Natural killer cell (primary cell): ENCODE results near the gene TRIM65. TPM values are rescaled to one million over a fixed set of nuclear protein-coding genes. Genes with fewer than 3 reads are reported as not detected.

Source experiments
- ATAC-seq, 3 donors: fragments of 150-1000 bp in 2 of 3; fragments of 200-7000 bp in 1 of 3; cut with Tn5 transposase; 1 replicate in 1 of 3; 2 replicates in 2 of 3; pipeline ENCODE4 v1.10.0; 2021; ENCODE audit warnings: mild to moderate bottlenecking in 2 of 3, moderate library complexity in 2 of 3
- DNase-seq, 2 donors: peaks; one replicate each; pipeline versions ENCODE4 v3.0.0 to v3.0.0-alpha.2; 2013 to 2021; ENCODE audit warnings: mixed read lengths in 1 of 2
- H3K27ac ChIP-seq: one replicate; pipeline ENCODE4 v1.5.1; 2013; ENCODE audit warnings: mild to moderate bottlenecking, low read length
- H3K27me3 ChIP-seq: one replicate; pipeline ENCODE4 v1.6.1; 2013; ENCODE audit warnings: low read length; ENCODE audit not compliant: control insufficient read depth, insufficient read depth
- H3K36me3 ChIP-seq: one replicate; pipeline ENCODE4 v1.6.1; 2013; ENCODE audit warnings: low read length; ENCODE audit not compliant: control insufficient read depth, insufficient read depth
- H3K4me1 ChIP-seq: one replicate; pipeline ENCODE4 v1.6.1; 2013; ENCODE audit warnings: low read length; ENCODE audit not compliant: control insufficient read depth, insufficient read depth
- H3K4me3 ChIP-seq: one replicate; pipeline ENCODE4 v1.5.1; 2013; ENCODE audit warnings: low read length
- H3K9me3 ChIP-seq: one replicate; pipeline ENCODE4 v1.6.1; 2013; ENCODE audit warnings: low read length; ENCODE audit not compliant: control insufficient read depth, insufficient read depth
- H3K27ac Mint-ChIP-seq, 2 donors: one replicate each; pipeline ENCODE4 v1.8.0; 2022; ENCODE audit warnings: mild to moderate bottlenecking in 2 of 2, mixed read lengths in 2 of 2, moderate library complexity in 1 of 2
- H3K27me3 Mint-ChIP-seq, 2 donors: one replicate each; pipeline ENCODE4 v1.8.0; 2022; ENCODE audit warnings: low read depth in 2 of 2, mixed read lengths in 2 of 2
- H3K36me3 Mint-ChIP-seq: one replicate; pipeline ENCODE4 v1.8.0; 2022; ENCODE audit warnings: mixed read lengths
- H3K4me1 Mint-ChIP-seq, 2 donors: one replicate each; pipeline ENCODE4 v1.8.0; 2022; ENCODE audit warnings: mixed read lengths in 2 of 2
- H3K4me3 Mint-ChIP-seq: one replicate; pipeline ENCODE4 v1.8.0; 2022; ENCODE audit warnings: mild to moderate bottlenecking, moderate library complexity, mixed read lengths
- H3K9me3 Mint-ChIP-seq, 2 donors: one replicate each; pipeline ENCODE4 v1.8.0; 2022; ENCODE audit warnings: mixed read lengths in 2 of 2
- CTCF ChIP-seq: fragments of 200-600 bp; IDR thresholded peaks from one replicate; pipeline ENCODE4 v1.8.0; 2022; ENCODE audit warnings: antibody characterized with exemption
- WGBS: methylation state at CpG from one replicate; pipeline ENCODE4 v1.1.7; 2013; ENCODE audit warnings: missing lambda C conversion rate; ENCODE audit not compliant: insufficient coverage; 5-methylcytosine and 5-hydroxymethylcytosine counted together
- intact Hi-C: fragments of 100-400 bp; cut with micrococcal nuclease; formaldehyde crosslinking; loops from one replicate; pipeline ENCODE4 v1.14.2; 2022
- total RNA-seq, 4 donors: library from RNA; stranded (reverse); fragments of 120-200 nt in 1 of 4; gene quantifications; one replicate each; pipeline versions ENCODE4 v1.2.3 to v1.2.4, GENCODE V29; 2013 to 2022

Gene TRIM65
- total RNA-seq, 3 donors from 2014 or later (not counting 1 experiment from before 2014, with no cell fraction given), result 19.2 to 26.9 (median 22.5) TPM

GRCh38 chr17:75909051-75909811 is 12.5 kb upstream of the TRIM65 start:
- intact Hi-C loops, result no loop called here
- H3K9me3 ChIP-seq, result no peaks in the 10 kb centered on the region
- no peaks in the 10 kb centered on the region for H3K27me3 ChIP-seq
- Mint-ChIP-seq H3K9me3 (no peaks in the 10 kb centered on the region), H3K27ac (peak overlapping the region in 1 of 2 donors; percentile 44), H3K4me1 (peaks cover 0 to 10% of the 10 kb centered on the region in 2 donors), H3K27me3 (no peaks in the 10 kb centered on the region), H3K4me3 (no peak overlapping the region), H3K36me3 (no peaks in the 10 kb centered on the region)
- peaks cover 10% of the 10 kb centered on the region for H3K4me1 ChIP-seq
- no peak for DNase-seq
- H3K27ac ChIP-seq, result no peak overlapping the region
- no peak overlapping the region for H3K4me3 ChIP-seq
- H3K36me3 ChIP-seq, result peaks cover under 1% of the 10 kb centered on the region
- no peak for TF ChIP-seq CTCF
- no peak for ATAC-seq
- WGBS, result 85% methylated on average over 14 of the region's 14 CpGs

- no peak for ATAC-seq
- no peak for DNase-seq
- Histone ChIP-seq H3K36me3 (no peaks in the 10 kb centered on the region), H3K4me3 (no peak overlapping the region), H3K9me3 (no peaks in the 10 kb centered on the region), H3K27ac (no peak overlapping the region), H3K4me1 (peaks cover 16% of the 10 kb centered on the region), H3K27me3 (no peaks in the 10 kb centered on the region)
- TF ChIP-seq CTCF, result no peak
- intact Hi-C loops, result no loop called here
- no peaks in the 10 kb centered on the region for H3K9me3 Mint-ChIP-seq
- H3K4me1 Mint-ChIP-seq, result peaks cover 0 to 14% of the 10 kb centered on the region in 2 donors
- no peaks in the 10 kb centered on the region for H3K27me3 Mint-ChIP-seq
- WGBS, result 93% methylated on average over 6 of the region's 6 CpGs
- no peak overlapping the region for H3K4me3 Mint-ChIP-seq
- no peaks in the 10 kb centered on the region for H3K36me3 Mint-ChIP-seq
- H3K27ac Mint-ChIP-seq, result no peak overlapping the region
Observed at GRCh38 chr17:75908201-75908600, 11.4 kb upstream of the TRIM65 start.

- no peaks in the 10 kb centered on the region for H3K36me3 Mint-ChIP-seq
- H3K27ac Mint-ChIP-seq, result peak overlapping the region in 1 of 2 donors; percentile 75
- H3K27me3 Mint-ChIP-seq, result no peaks in the 10 kb centered on the region
- intact Hi-C loops, result no loop called here
- H3K36me3 ChIP-seq, result peaks cover 10% of the 10 kb centered on the region
- H3K27ac ChIP-seq, result no peak overlapping the region
- H3K4me1 Mint-ChIP-seq, result peaks cover 0 to 14% of the 10 kb centered on the region in 2 donors
- peaks cover 16% of the 10 kb centered on the region for H3K4me1 ChIP-seq
- H3K9me3 ChIP-seq, result no peaks in the 10 kb centered on the region
- no peaks in the 10 kb centered on the region for H3K27me3 ChIP-seq
- no peak for ATAC-seq
- DNase-seq, result no peak
- no peak overlapping the region for H3K4me3 ChIP-seq
- WGBS, result 92% methylated on average over 10 of the region's 10 CpGs
- no peaks in the 10 kb centered on the region for H3K9me3 Mint-ChIP-seq
- H3K4me3 Mint-ChIP-seq, result peak overlapping the region; percentile 62
- no peak for TF ChIP-seq CTCF
Observed at GRCh38 chr17:75906143-75906884, 9.6 kb upstream of the TRIM65 start.
